ENCODE results near the gene DENND1A. TPM values are rescaled to one million over a fixed set of nuclear protein-coding genes. Genes with fewer than 3 reads are reported as not detected.

Gene DENND1A
- total and polyA plus RNA-seq, 7 donors, result 12.8 to 33.2 (median 19.2) TPM

DNA sequence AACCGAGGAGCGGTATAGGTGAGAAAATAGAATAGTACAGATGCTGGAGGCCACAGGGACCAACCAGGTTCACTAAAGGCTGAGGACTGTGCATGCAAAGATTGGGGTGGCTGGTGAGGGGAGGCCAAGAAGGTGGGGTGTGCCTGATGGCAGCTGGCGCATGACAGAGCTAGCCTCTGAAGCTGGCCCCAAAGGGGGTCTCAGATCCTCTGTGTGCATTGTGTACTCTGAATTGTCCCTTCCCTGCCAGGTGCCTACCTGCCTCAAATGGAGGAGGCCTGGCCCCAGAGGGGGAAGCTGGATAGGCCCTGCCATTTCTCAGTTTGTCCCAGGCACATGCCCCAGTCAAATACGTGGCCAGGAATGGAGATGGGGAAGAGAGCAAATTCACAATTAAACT, 510.8 kb downstream of the DENND1A start:
- DNase-seq, result peak; percentile 39
- intact Hi-C loops (cut with DNase I), result no loop called here
- Histone ChIP-seq H3K4me1 (no peaks in the 10 kb centered on the region), H3K4me3 (no peak overlapping the region), H3K27ac (no peak overlapping the region), H3K27me3 (no peaks in the 10 kb centered on the region), H3K36me3 (peaks cover 0 to 36% (median 0%) of the 10 kb centered on the region in 4 donors), H3K9me3 (no peaks in the 10 kb centered on the region)
- WGBS, 2 donors, result 95 to 96% methylated on average over 4 of the region's 4 CpGs
- no peak for TF ChIP-seq EP300 (IDR thresholded peaks at IDR 0.05)
- TF ChIP-seq POLR2A (IDR thresholded peaks at IDR 0.05), result no peak
- no peak for TF ChIP-seq POLR2AphosphoS5 (IDR thresholded peaks at IDR 0.05)
- TF ChIP-seq, protein P1, sequence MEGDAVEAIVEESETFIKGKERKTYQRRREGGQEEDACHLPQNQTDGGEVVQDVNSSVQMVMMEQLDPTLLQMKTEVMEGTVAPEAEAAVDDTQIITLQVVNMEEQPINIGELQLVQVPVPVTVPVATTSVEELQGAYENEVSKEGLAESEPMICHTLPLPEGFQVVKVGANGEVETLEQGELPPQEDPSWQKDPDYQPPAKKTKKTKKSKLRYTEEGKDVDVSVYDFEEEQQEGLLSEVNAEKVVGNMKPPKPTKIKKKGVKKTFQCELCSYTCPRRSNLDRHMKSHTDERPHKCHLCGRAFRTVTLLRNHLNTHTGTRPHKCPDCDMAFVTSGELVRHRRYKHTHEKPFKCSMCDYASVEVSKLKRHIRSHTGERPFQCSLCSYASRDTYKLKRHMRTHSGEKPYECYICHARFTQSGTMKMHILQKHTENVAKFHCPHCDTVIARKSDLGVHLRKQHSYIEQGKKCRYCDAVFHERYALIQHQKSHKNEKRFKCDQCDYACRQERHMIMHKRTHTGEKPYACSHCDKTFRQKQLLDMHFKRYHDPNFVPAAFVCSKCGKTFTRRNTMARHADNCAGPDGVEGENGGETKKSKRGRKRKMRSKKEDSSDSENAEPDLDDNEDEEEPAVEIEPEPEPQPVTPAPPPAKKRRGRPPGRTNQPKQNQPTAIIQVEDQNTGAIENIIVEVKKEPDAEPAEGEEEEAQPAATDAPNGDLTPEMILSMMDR (IDR thresholded peaks at IDR 0.05), result no peak

DNA sequence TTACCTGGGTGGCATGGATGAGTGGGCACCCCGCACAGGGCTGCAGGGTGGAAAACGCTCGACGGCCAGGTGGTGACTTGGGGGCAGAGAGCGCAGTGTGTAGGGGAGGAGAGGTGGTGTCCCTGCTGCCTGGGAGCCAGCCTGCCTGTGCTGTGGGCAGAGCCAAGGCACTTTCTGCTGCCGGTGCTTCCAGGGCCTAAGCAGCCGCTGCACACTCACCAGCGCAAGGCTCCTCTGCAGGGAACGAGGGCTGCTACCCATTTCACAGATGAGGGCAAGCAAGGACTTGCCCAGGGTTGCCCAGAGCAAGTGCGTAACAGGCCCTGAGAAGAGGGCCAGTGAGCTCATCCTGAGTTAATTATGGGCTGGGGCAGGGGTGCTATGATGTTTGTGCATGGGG, 511.4 kb downstream of the DENND1A start:
- no peaks in the 10 kb centered on the region for H3K9me3 ChIP-seq
- H3K4me1 ChIP-seq, result no peaks in the 10 kb centered on the region
- WGBS, 2 donors, result 96% methylated on average over 10 of the region's 10 CpGs
- no peak for TF ChIP-seq POLR2A (IDR thresholded peaks at IDR 0.05)
- TF ChIP-seq POLR2AphosphoS5 (IDR thresholded peaks at IDR 0.05), result no peak
- TF ChIP-seq EP300 (IDR thresholded peaks at IDR 0.05), result no peak
- TF ChIP-seq, protein P1 (IDR thresholded peaks at IDR 0.05), result no peak
- intact Hi-C loops (cut with DNase I), result no loop called here
- H3K4me3 ChIP-seq, result no peak overlapping the region
- DNase-seq, result peak; percentile 40
- peaks cover 0 to 31% (median 0%) of the 10 kb centered on the region in 4 donors for H3K36me3 ChIP-seq
- no peaks in the 10 kb centered on the region for H3K27me3 ChIP-seq
- no peak overlapping the region for H3K27ac ChIP-seq

DNA sequence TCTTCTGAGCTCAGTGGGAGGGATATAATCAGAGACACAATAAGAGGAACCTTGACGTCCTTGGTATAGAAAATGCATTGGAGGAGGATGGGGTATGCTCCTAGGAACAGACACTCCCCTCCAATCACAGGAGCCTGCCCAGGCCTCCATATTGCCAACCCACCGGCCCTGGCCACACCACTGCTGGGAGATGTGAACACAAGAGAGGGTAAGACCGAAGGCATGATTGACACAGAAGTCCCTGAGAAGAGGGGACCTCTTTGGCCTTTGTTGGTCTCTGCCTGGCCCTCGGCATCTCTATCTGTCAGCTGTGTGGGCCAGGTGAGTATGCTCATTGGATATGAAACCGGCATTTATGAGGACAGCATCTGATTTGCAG, 511.9 kb downstream of the DENND1A start:
- H3K27me3 ChIP-seq, result no peaks in the 10 kb centered on the region
- peaks cover 0 to 26% (median 0%) of the 10 kb centered on the region in 4 donors for H3K36me3 ChIP-seq
- H3K4me1 ChIP-seq, result no peaks in the 10 kb centered on the region
- TF ChIP-seq, protein P1 (IDR thresholded peaks at IDR 0.05), result no peak
- TF ChIP-seq POLR2A (IDR thresholded peaks at IDR 0.05) (no peak), EP300 (IDR thresholded peaks at IDR 0.05) (no peak), POLR2AphosphoS5 (IDR thresholded peaks at IDR 0.05) (no peak)
- H3K4me3 ChIP-seq, result no peak overlapping the region
- WGBS, 2 donors, result 95 to 96% methylated on average over 5 of the region's 5 CpGs
- intact Hi-C loops (cut with DNase I), result no loop called here
- no peak overlapping the region for H3K27ac ChIP-seq
- peak; percentile 48 for DNase-seq
- H3K9me3 ChIP-seq, result no peaks in the 10 kb centered on the region

DNA sequence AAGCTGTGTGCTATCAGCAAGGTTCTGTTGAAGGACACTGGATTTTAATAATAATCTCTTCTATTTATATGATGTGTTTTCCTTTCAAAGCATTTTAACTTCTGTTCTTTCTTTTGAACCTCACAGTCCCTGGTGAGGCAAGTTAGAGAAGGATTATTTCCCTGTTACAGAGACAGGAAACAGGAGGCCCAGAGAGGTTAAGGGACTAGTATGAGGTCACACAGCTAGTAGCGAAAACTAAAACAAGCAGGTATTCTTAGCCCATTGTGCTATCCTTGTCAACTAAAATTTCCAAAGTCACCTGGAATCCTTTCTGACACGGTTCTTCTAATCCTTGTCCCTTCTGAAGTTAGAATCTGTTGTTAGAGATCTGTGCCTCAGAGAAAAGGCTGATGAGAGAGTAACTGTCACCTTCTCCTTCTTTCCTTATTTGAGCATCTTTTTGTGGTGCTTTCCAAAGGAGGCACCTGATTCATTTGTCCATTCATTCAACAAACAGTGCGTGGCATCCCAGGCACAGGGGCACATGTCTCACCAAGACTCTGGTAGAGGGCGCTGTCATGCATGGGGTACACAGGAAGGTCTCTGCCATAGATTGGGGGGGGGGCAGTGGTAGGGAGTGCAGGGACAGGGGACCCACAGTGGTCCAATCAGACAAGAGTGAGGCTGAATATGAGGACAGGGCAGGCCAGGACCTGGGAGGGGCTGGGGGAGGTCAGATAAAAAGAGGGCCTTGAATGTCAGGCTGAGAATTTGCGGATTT, 512.5 kb downstream of the DENND1A start:
- no peaks in the 10 kb centered on the region for H3K4me1 ChIP-seq
- WGBS, 2 donors, result 95 to 97% methylated on average over 5 of the region's 5 CpGs
- peaks cover 0 to 25% (median 0%) of the 10 kb centered on the region in 4 donors for H3K36me3 ChIP-seq
- peak; percentile 54 for DNase-seq
- no peaks in the 10 kb centered on the region for H3K27me3 ChIP-seq
- H3K4me3 ChIP-seq, result no peak overlapping the region
- H3K9me3 ChIP-seq, result no peaks in the 10 kb centered on the region
- intact Hi-C loops (cut with DNase I), result no loop called here
- H3K27ac ChIP-seq, result no peak overlapping the region
- TF ChIP-seq, protein P1 (IDR thresholded peaks at IDR 0.05), result no peak
- no peak for TF ChIP-seq POLR2AphosphoS5 (IDR thresholded peaks at IDR 0.05)
- no peak for TF ChIP-seq EP300 (IDR thresholded peaks at IDR 0.05)
- TF ChIP-seq POLR2A (IDR thresholded peaks at IDR 0.05), result no peak
